Caco-2 (cell line): ENCODE results near the gene RAPGEF5. TPM values are rescaled to one million over a fixed set of nuclear protein-coding genes. Genes with fewer than 3 reads are reported as not detected.

Source experiments
- BruUV-seq: library from RNA; stranded (reverse); fragments of 400-500 nt; replicated peaks from 2 replicates; lab custom pipeline; 2021; lab: Mats Ljungman, UMichigan
- CTCF ChIA-PET: fragments of 300-600 bp; sonication (Branson Sonifier 250); formaldehyde crosslinking; loops from one replicate; lab custom pipeline; 2022; ENCODE audit warnings: antibody characterized with exemption; lab: Charles Lee
- POLR2A ChIA-PET: fragments of 300-600 bp; sonication (Branson Sonifier 250); formaldehyde crosslinking; loops from one replicate; lab custom pipeline; 2022; ENCODE audit warnings: antibody characterized with exemption; lab: Charles Lee
- DNase-seq, 2 experiments: peaks; one replicate each; pipeline versions ENCODE4 v3.0.0 to v3.0.0-alpha.2; 2020 to 2022
- H3K27me3 ChIP-seq: replicated peaks from 2 replicates; pipeline ENCODE4 v1.6.0; 2011; ENCODE audit warnings: low read length; ENCODE audit not compliant: control insufficient read depth, insufficient read depth
- H3K36me3 ChIP-seq: 2 replicates; pipeline ENCODE4 v1.5.1; 2011; ENCODE audit warnings: low read length; ENCODE audit not compliant: control insufficient read depth, insufficient read depth
- H3K4me1 ChIP-seq: fragments of 250-450 bp; sonication (Bioruptor Pico); 2 replicates; pipeline ENCODE4 v1.5.1; 2020; ENCODE audit warnings: mild to moderate bottlenecking
- H3K4me3 ChIP-seq: 2 replicates; pipeline ENCODE4 v1.5.1; 2011; ENCODE audit warnings: low read depth, mild to moderate bottlenecking, control low read depth, low read length
- H3K9me3 ChIP-seq: fragments of 250-450 bp; sonication (Bioruptor Pico); 2 replicates; pipeline ENCODE4 v1.5.1; 2020; ENCODE audit warnings: mild to moderate bottlenecking, moderate library complexity
- H3K27ac Mint-ChIP-seq: one replicate; pipeline ENCODE4 v1.8.0; 2022; ENCODE audit warnings: mixed read lengths; ENCODE audit not compliant: unreplicated experiment
- H3K27me3 Mint-ChIP-seq: one replicate; pipeline ENCODE4 v1.8.0; 2022; ENCODE audit warnings: mixed read lengths; ENCODE audit not compliant: insufficient read depth, unreplicated experiment
- H3K36me3 Mint-ChIP-seq: one replicate; pipeline ENCODE4 v1.8.0; 2022; ENCODE audit warnings: mild to moderate bottlenecking, mixed read lengths; ENCODE audit not compliant: insufficient read depth, unreplicated experiment
- H3K4me1 Mint-ChIP-seq: one replicate; pipeline ENCODE4 v1.8.0; 2022; ENCODE audit warnings: low read depth, mixed read lengths; ENCODE audit not compliant: unreplicated experiment
- H3K4me3 Mint-ChIP-seq: one replicate; pipeline ENCODE4 v1.8.0; 2022; ENCODE audit warnings: mild to moderate bottlenecking, moderate library complexity, mixed read lengths; ENCODE audit not compliant: unreplicated experiment
- H3K9me3 Mint-ChIP-seq: one replicate; pipeline ENCODE4 v1.8.0; 2022; ENCODE audit warnings: mixed read lengths; ENCODE audit not compliant: unreplicated experiment
- intact Hi-C: fragments of 100-400 bp; cut with micrococcal nuclease; formaldehyde crosslinking; loops from one replicate; pipeline ENCODE4 v1.10.0; 2022; ENCODE audit not compliant: unreplicated experiment
- total RNA-seq: library from RNA; stranded (reverse); gene quantifications from 2 replicates; pipeline ENCODE4 v1.2.3, GENCODE V29; 2022
- TF ChIP-seq, protein P1 (sequence below), 2 experiments: fragments of 200-600 bp in 1 of 2; IDR thresholded peaks; 1 replicate in 1 of 2; 2 replicates in 1 of 2; pipeline versions ENCODE4 v1.5.1 to v1.8.0; 2011 to 2022; ENCODE audit warnings: antibody characterized with exemption in 1 of 2, control low read depth in 1 of 2, inconsistent platforms in 1 of 2, low read depth in 1 of 2, low read length in 1 of 2, mild to moderate bottlenecking in 1 of 2, moderate library complexity in 1 of 2; ENCODE audit not compliant: insufficient read depth in 1 of 2, severe bottlenecking in 1 of 2, unreplicated experiment in 1 of 2

The RAPGEF5 gene
- total RNA-seq, 1 experiment from 2014 or later = 16.9 TPM

DNA sequence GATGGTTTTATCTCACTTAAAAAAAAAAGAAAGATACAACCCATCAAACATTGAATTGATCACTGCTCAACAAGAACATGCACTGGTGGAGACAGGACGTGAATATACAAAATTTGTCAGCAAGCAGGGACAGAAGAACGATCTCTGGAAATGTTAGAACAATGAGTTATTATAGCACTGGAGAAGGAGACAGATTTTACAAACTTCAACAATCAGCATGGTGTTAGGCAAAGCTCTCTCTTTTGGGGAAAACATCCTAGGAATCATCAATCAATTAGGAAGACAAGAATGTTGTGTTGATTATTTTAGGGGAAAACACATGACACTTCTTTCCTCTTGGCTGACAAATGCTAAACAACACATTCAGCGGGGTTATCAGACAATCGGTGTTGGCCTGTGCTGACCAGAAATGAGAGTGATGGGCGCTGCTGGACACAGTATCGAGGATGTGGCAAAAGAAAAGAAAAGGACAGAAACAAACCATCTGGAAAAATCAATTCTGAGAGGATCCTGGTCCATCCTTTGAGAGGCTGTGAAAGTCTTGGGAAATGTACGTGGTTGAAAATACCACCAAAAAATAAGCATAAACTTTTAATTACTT is 103.9 kb downstream of the RAPGEF5 start:
- H3K9me3 Mint-ChIP-seq = no peaks in the 10 kb centered on the region
- no peaks in the 10 kb centered on the region for H3K27me3 Mint-ChIP-seq
- H3K36me3 Mint-ChIP-seq = no peaks in the 10 kb centered on the region
- H3K4me1 Mint-ChIP-seq = no peaks in the 10 kb centered on the region
- Histone ChIP-seq H3K36me3 (no peaks in the 10 kb centered on the region), H3K4me1 (no peaks in the 10 kb centered on the region; the same call in 1 of the 2 replicates), H3K4me3 (no peak overlapping the region), H3K9me3 (no peaks in the 10 kb centered on the region), H3K27me3 (no peaks in the 10 kb centered on the region)
- ChIA-PET POLR2A (no interaction called here), CTCF (no interaction called here)
- BruUV-seq = no TSS peak
- DNase-seq = no peak
- intact Hi-C loops = no loop called here
- no peak overlapping the region for H3K4me3 Mint-ChIP-seq
- TF ChIP-seq, protein P1, sequence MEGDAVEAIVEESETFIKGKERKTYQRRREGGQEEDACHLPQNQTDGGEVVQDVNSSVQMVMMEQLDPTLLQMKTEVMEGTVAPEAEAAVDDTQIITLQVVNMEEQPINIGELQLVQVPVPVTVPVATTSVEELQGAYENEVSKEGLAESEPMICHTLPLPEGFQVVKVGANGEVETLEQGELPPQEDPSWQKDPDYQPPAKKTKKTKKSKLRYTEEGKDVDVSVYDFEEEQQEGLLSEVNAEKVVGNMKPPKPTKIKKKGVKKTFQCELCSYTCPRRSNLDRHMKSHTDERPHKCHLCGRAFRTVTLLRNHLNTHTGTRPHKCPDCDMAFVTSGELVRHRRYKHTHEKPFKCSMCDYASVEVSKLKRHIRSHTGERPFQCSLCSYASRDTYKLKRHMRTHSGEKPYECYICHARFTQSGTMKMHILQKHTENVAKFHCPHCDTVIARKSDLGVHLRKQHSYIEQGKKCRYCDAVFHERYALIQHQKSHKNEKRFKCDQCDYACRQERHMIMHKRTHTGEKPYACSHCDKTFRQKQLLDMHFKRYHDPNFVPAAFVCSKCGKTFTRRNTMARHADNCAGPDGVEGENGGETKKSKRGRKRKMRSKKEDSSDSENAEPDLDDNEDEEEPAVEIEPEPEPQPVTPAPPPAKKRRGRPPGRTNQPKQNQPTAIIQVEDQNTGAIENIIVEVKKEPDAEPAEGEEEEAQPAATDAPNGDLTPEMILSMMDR (IDR thresholded peaks at IDR 0.05; ENCODE audit: insufficient read depth in 1 of 2, low read depth in 1 of 2, low read length in 1 of 2, severe bottlenecking in 1 of 2, unreplicated experiment in 1 of 2) = no peak
- H3K27ac Mint-ChIP-seq = no peak overlapping the region

- H3K4me1 Mint-ChIP-seq = no peaks in the 10 kb centered on the region
- no peaks in the 10 kb centered on the region for H3K27me3 Mint-ChIP-seq
- no peak overlapping the region for H3K27ac Mint-ChIP-seq
- ChIA-PET CTCF (no interaction called here), POLR2A (no interaction called here)
- H3K9me3 Mint-ChIP-seq = no peaks in the 10 kb centered on the region
- TF ChIP-seq, protein P1 (IDR thresholded peaks at IDR 0.05; ENCODE audit: insufficient read depth in 1 of 2, low read depth in 1 of 2, low read length in 1 of 2, severe bottlenecking in 1 of 2, unreplicated experiment in 1 of 2) = no peak
- Histone ChIP-seq H3K27me3 (no peaks in the 10 kb centered on the region), H3K4me1 (no peaks in the 10 kb centered on the region; the same call in 1 of the 2 replicates), H3K4me3 (no peak overlapping the region), H3K9me3 (no peaks in the 10 kb centered on the region), H3K36me3 (no peaks in the 10 kb centered on the region)
- no peak overlapping the region for H3K4me3 Mint-ChIP-seq
- no TSS peak for BruUV-seq
- no peaks in the 10 kb centered on the region for H3K36me3 Mint-ChIP-seq
- intact Hi-C loops = no loop called here
- no peak for DNase-seq
Measured at GRCh38 chr7:22252016-22252415, 104.9 kb downstream of the RAPGEF5 start.

- POLR2A ChIA-PET = no interaction called here
- CTCF ChIA-PET = no interaction called here
- intact Hi-C loops = no loop called here
- Mint-ChIP-seq H3K27ac (no peak overlapping the region), H3K4me1 (no peaks in the 10 kb centered on the region), H3K36me3 (no peaks in the 10 kb centered on the region), H3K9me3 (peaks cover 7% of the 10 kb centered on the region), H3K27me3 (no peaks in the 10 kb centered on the region), H3K4me3 (no peak overlapping the region)
- Histone ChIP-seq H3K4me3 (no peak overlapping the region), H3K4me1 (no peaks in the 10 kb centered on the region; the same call in 1 of the 2 replicates), H3K9me3 (peaks cover 5% of the 10 kb centered on the region; the same call in 1 of the 2 replicates), H3K27me3 (no peaks in the 10 kb centered on the region), H3K36me3 (no peaks in the 10 kb centered on the region)
- DNase-seq = no peak
- BruUV-seq = no TSS peak
- TF ChIP-seq, protein P1 (IDR thresholded peaks at IDR 0.05; ENCODE audit: insufficient read depth in 1 of 2, low read depth in 1 of 2, low read length in 1 of 2, severe bottlenecking in 1 of 2, unreplicated experiment in 1 of 2) = no peak
Measured at GRCh38 chr7:22251281-22251680, 105.7 kb downstream of the RAPGEF5 start.
